AG09309 (cell line): Measurements from ENCODE around the gene RPL34.
A peak's percentile ranks its signal among the peaks of the same experiment; 100 is the strongest.

Experiments used
- DNase-seq: peaks from one replicate; pipeline ENCODE4 v3.0.0-alpha.2; 2010; ENCODE audit warnings: low read depth
- H3K4me3 ChIP-seq: 2 replicates; pipeline ENCODE4 v1.5.1; 2011; ENCODE audit warnings: mild to moderate bottlenecking, low read depth, low read length, moderate library complexity; ENCODE audit not compliant: control insufficient read depth
- TF ChIP-seq, protein P1 (sequence below): IDR thresholded peaks from 2 replicates; pipeline ENCODE4 v1.5.1; 2011; ENCODE audit warnings: mild to moderate bottlenecking, low read depth, low read length, inconsistent platforms; ENCODE audit not compliant: insufficient read depth, control insufficient read depth; ENCODE audit errors: missing control alignments

RPL34 gene

DNA sequence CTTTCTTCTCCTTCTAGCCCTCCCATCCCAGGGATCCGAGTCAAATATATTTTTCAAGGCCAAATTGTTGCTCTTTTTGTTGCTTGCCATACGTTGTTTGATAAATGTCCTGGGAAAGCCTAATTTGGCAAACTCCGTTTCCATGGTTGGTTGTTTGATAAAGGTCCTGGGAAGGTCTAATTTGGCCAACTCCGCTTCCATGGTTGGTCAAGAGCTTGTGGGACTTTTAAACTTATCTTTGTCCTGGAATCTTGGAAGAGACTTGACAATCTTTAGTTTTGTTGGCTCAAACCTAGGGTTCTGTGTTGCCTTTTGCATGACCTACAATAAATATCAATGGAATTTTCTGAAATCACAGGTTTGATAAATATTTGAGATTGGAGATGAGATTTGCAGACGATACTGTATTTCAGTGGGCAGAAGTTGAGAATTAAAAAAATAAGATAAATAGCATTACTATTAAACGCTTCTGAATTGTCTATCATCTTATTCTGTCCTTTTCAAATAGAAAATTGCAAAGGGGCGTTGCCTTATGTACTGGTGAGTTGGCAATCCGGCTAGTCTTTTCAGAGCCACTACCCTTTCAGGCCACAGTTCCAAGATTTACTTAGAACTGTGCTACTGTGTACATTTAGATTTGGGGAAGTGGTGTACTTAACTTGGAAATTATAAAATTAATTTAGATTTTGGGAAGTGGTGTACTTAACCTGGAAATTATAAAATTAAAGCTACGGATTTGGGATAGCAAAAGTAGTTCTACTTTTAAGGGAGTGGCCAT is 30.8 kb downstream of the RPL34 start:
- peak overlapping the region; percentile 94 for H3K4me3 ChIP-seq
- TF ChIP-seq, protein P1, sequence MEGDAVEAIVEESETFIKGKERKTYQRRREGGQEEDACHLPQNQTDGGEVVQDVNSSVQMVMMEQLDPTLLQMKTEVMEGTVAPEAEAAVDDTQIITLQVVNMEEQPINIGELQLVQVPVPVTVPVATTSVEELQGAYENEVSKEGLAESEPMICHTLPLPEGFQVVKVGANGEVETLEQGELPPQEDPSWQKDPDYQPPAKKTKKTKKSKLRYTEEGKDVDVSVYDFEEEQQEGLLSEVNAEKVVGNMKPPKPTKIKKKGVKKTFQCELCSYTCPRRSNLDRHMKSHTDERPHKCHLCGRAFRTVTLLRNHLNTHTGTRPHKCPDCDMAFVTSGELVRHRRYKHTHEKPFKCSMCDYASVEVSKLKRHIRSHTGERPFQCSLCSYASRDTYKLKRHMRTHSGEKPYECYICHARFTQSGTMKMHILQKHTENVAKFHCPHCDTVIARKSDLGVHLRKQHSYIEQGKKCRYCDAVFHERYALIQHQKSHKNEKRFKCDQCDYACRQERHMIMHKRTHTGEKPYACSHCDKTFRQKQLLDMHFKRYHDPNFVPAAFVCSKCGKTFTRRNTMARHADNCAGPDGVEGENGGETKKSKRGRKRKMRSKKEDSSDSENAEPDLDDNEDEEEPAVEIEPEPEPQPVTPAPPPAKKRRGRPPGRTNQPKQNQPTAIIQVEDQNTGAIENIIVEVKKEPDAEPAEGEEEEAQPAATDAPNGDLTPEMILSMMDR, result no peak
- no peak for DNase-seq

DNA sequence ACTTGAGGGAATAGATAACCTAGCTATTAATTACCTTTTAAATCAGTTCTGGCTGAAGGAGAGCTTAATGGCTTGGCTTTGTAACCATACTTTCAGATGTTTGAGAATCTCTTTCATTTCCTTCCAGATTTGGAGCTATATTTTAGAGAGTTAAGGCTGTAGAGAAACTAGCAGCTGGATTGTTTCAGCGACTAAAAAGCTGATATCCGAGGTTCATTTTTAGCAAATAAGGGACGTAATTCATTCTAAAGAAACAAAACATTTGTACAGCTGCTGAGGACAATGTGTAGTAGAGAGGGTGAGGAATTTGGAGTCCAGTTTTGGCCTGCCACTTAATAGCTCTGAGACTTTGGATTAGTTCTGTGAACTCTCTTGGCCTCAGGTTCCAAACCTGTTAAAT is 42.3 kb downstream of the RPL34 start:
- TF ChIP-seq, protein P1, result no peak
- no peak for DNase-seq
- H3K4me3 ChIP-seq, result no peak overlapping the region

DNA sequence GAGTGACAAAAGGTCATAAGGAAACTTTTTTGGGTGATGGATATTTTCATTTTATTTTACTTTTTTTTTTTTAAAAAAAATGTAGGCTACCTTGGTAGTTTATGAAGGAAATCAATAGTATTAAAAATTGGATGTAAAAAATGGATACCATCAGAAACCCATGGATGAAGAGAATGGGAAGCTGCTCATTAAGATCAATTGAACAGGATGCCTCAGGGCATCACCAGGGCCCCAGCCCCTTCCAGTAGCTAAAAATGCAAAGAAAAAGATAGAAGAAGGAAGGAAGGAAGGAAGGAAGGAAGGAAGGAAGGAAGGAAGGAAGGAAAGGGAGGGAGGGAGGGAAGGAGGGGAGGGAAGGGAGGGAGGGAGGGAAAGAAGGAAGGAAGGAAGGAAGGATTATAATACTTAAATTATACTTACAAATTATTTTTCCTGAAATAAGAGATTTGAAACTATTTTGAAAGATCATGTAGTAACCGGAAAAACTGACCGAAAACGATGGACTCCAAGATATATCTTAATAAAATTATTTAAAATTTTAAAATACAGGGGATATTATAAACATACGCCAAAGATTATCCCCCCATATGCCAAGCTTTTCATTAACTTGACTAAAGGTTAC is 54.1 kb downstream of the RPL34 start:
- no peak overlapping the region for H3K4me3 ChIP-seq
- TF ChIP-seq, protein P1, result no peak
- no peak for DNase-seq
